ENCODE measurements around the gene TBC1D16.
"Not testable (repeated sequence)": the region's sequence is repeated elsewhere in the genome, so short reads cannot be mapped to it uniquely, and the experiment has no call there.

The TBC1D16 gene

GRCh38 chr17:79971651-79972050 is 64.0 kb downstream of the TBC1D16 start:
- no peak for DNase-seq

- DNase-seq: peak; percentile 80
Measured at GRCh38 chr17:79970576-79971068, 65.0 kb downstream of the TBC1D16 start.

GRCh38 chr17:79969906-79970305 is 65.8 kb downstream of the TBC1D16 start:
- no peak for DNase-seq

- DNase-seq: no peak
Measured at GRCh38 chr17:79968116-79968515, 67.6 kb downstream of the TBC1D16 start.

- no peak for DNase-seq
Measured at GRCh38 chr17:79966681-79967080, 69.0 kb downstream of the TBC1D16 start.

GRCh38 chr17:79965806-79966205 is 69.9 kb downstream of the TBC1D16 start:
- peak; percentile 70 for DNase-seq

GRCh38 chr17:79962467-79962866 is 73.2 kb downstream of the TBC1D16 start:
- not testable (repeated sequence) for DNase-seq

GRCh38 chr17:79961567-79961966 is 74.1 kb downstream of the TBC1D16 start:
- DNase-seq: not testable (repeated sequence)

- DNase-seq: no peak
Measured at GRCh38 chr17:79960788-79961522, 74.7 kb downstream of the TBC1D16 start.

GRCh38 chr17:79959042-79959441 is 76.6 kb downstream of the TBC1D16 start:
- DNase-seq: no peak

- no peak for DNase-seq
Measured at GRCh38 chr17:79956853-79957252, 78.8 kb downstream of the TBC1D16 start.

GRCh38 chr17:79956441-79956735 is 79.3 kb downstream of the TBC1D16 start:
- not testable (repeated sequence) for DNase-seq

GRCh38 chr17:79955691-79956440 is 79.8 kb downstream of the TBC1D16 start:
- no peak for DNase-seq

GRCh38 chr17:79955167-79955549 is 80.5 kb downstream of the TBC1D16 start:
- DNase-seq: no peak

GRCh38 chr17:79954281-79955166 is 81.1 kb downstream of the TBC1D16 start:
- DNase-seq: no peak

- no peak for DNase-seq
Measured at GRCh38 chr17:79953335-79953734, 82.3 kb downstream of the TBC1D16 start.

- no peak for DNase-seq
Measured at GRCh38 chr17:79952901-79953300, 82.8 kb downstream of the TBC1D16 start.

GRCh38 chr17:79952265-79952877 is 83.3 kb downstream of the TBC1D16 start:
- no peak for DNase-seq

GRCh38 chr17:79951361-79952264 is 84.1 kb downstream of the TBC1D16 start:
- peak; percentile 80 for DNase-seq

- peak; percentile 81 for DNase-seq
Measured at GRCh38 chr17:79950751-79951150, 84.9 kb downstream of the TBC1D16 start.

- DNase-seq: no peak
Measured at GRCh38 chr17:79950306-79950705, 85.4 kb downstream of the TBC1D16 start.
